ENCODE data around the gene RPTOR. TPM values are rescaled to one million over a fixed set of nuclear protein-coding genes. Genes with fewer than 3 reads are reported as not detected.

The RPTOR gene
- total RNA-seq, 1 experiment from 2014 or later = 25.1 TPM

GRCh38 chr17:80599546-80600305 lies 55.1 kb downstream of the RPTOR start:
- Histone ChIP-seq H3K23me2 (ENCODE audit: insufficient read length, low read depth, low read length, poor library complexity, severe bottlenecking) (peaks cover 3% of the 10 kb centered on the region), H3K79me2 (ENCODE audit: insufficient read depth, low read length) (peaks cover 8% of the 10 kb centered on the region; the same call in 1 of the 2 replicates), H3K27ac (ENCODE audit: insufficient read length, low read depth, low read length) (no peak overlapping the region), H2AFZ (ENCODE audit: low read length) (no peak overlapping the region), H3T11ph (ENCODE audit: low read length) (no peak overlapping the region), H4K91ac (ENCODE audit: insufficient read length, low read depth, low read length) (no peak overlapping the region), H3K79me1 (ENCODE audit: insufficient read depth, low read depth, low read length, poor library complexity, severe bottlenecking) (peaks cover 6% of the 10 kb centered on the region), H4K20me1 (ENCODE audit: control insufficient read depth, insufficient read depth, insufficient read length) (no peaks in the 10 kb centered on the region), H3K23ac (ENCODE audit: insufficient read length, low read depth, low read length) (no peak overlapping the region), H3K56ac (ENCODE audit: insufficient read length, low read depth, low read length) (no peak overlapping the region), H2BK20ac (ENCODE audit: low read depth, low read length, poor library complexity, severe bottlenecking) (no peak overlapping the region), H3K4ac (ENCODE audit: low read depth, low read length) (no peak overlapping the region), H3K4me2 (ENCODE audit: insufficient read depth, insufficient read length, low read length) (no peak overlapping the region), H4K8ac (replicated peaks; ENCODE audit: insufficient read length, low read depth, low read length) (no peak overlapping the region), H3K9me3 (ENCODE audit: control insufficient read depth, low read depth, low read length) (no peaks in the 10 kb centered on the region), H3K14ac (ENCODE audit: insufficient read depth, low read length) (no peak overlapping the region), H3K9ac (ENCODE audit: extremely low read depth, insufficient read length, low read length) (no peak overlapping the region), H2BK12ac (ENCODE audit: insufficient read length, low read depth, low read length) (no peak overlapping the region), H2BK5ac (ENCODE audit: insufficient read length, low read length) (no peak overlapping the region), H2BK15ac (ENCODE audit: low read depth, low read length) (no peak overlapping the region), H4K5ac (ENCODE audit: insufficient read length, low read depth, low read length) (no peak overlapping the region), H3K18ac (ENCODE audit: insufficient read length, low read depth, low read length) (no peak overlapping the region), H3K4me1 (ENCODE audit: insufficient read depth, low read length) (no peaks in the 10 kb centered on the region), H2BK120ac (ENCODE audit: low read depth, low read length, poor library complexity, severe bottlenecking) (no peak overlapping the region), H2AK5ac (ENCODE audit: insufficient read length, low read length) (no peak overlapping the region), H3K27me3 (ENCODE audit: insufficient read depth, low read length) (no peaks in the 10 kb centered on the region)
- no peak for DNase-seq
- Mint-ChIP-seq H3K4me3 (no peak overlapping the region), H3K4me1 (peaks cover 10 to 17% of the 10 kb centered on the region in 2 experiments), H3K27me3 (ENCODE audit: low read depth) (no peaks in the 10 kb centered on the region), H3K9me3 (peaks cover 6 to 8% of the 10 kb centered on the region in 2 experiments; a peak in 3 of 5 replicates), H3K27ac (peak overlapping the region in 2 of 3 experiments; percentile 34 to 68; a peak in 2 of 7 replicates), H3K36me3 (ENCODE audit: insufficient read depth in 1 of 3, low read depth in 3 of 3) (peaks cover 10 to 13% (median 11%) of the 10 kb centered on the region in 3 experiments)
- WGBS (ENCODE audit: extremely low coverage, insufficient read length, low lambda C conversion rate) = no CpG with 5 or more reads among the region's 8 CpGs
- TF ChIP-seq CTCF (conservative IDR thresholded peaks at IDR 0.05) = no peak

Measured in H9 (cell line).